ENCODE data around the gene MTA2.

Gene MTA2

GRCh38 chr11:62599901-62600300, 1.8 kb downstream of the MTA2 start:
- TF ChIP-seq CTCF (IDR thresholded peaks at IDR 0.05; ENCODE audit: borderline replicate concordance, insufficient read depth, low read depth, low read length), result no peak
- peak overlapping the region; percentile 99 for H3K4me3 ChIP-seq (ENCODE audit: low read depth, low read length)

GRCh38 chr11:62599069-62599696, 2.5 kb downstream of the MTA2 start:
- TF ChIP-seq CTCF (IDR thresholded peaks at IDR 0.05; ENCODE audit: borderline replicate concordance, insufficient read depth, low read depth, low read length), result no peak
- peak overlapping the region; percentile 33 for H3K4me3 ChIP-seq (ENCODE audit: low read depth, low read length)

- TF ChIP-seq CTCF (IDR thresholded peaks at IDR 0.05; ENCODE audit: borderline replicate concordance, insufficient read depth, low read depth, low read length), result no peak
- H3K4me3 ChIP-seq (ENCODE audit: low read depth, low read length), result no peak overlapping the region
Observed at GRCh38 chr11:62595124-62595523, 6.5 kb downstream of the MTA2 start.

- TF ChIP-seq CTCF (IDR thresholded peaks at IDR 0.05; ENCODE audit: borderline replicate concordance, insufficient read depth, low read depth, low read length), result peak; percentile 82
- H3K4me3 ChIP-seq (ENCODE audit: low read depth, low read length), result no peak overlapping the region
Observed at GRCh38 chr11:62593434-62594044, 8.1 kb downstream of the MTA2 start.

- TF ChIP-seq CTCF (IDR thresholded peaks at IDR 0.05; ENCODE audit: borderline replicate concordance, insufficient read depth, low read depth, low read length), result no peak
- H3K4me3 ChIP-seq (ENCODE audit: low read depth, low read length), result no peak overlapping the region
Observed at GRCh38 chr11:62592989-62593421, 8.7 kb downstream of the MTA2 start.

GRCh38 chr11:62592146-62592815, 9.4 kb downstream of the MTA2 start:
- peak overlapping the region; percentile 64 for H3K4me3 ChIP-seq (ENCODE audit: low read depth, low read length)
- 0 out of 2 replicates have a peak, but pooled peaks have one; percentile 10 for TF ChIP-seq CTCF (IDR thresholded peaks at IDR 0.05; ENCODE audit: borderline replicate concordance, insufficient read depth, low read depth, low read length)

Data from GM12875 (cell line).